Measurements from ENCODE around the gene CDT1. TPM values are rescaled to one million over a fixed set of nuclear protein-coding genes. Genes with fewer than 3 reads are reported as not detected.
A peak's percentile ranks its signal among the peaks of the same experiment; 100 is the strongest.

CDT1 gene
- total RNA-seq, 1 donor = 69.7 TPM

DNA sequence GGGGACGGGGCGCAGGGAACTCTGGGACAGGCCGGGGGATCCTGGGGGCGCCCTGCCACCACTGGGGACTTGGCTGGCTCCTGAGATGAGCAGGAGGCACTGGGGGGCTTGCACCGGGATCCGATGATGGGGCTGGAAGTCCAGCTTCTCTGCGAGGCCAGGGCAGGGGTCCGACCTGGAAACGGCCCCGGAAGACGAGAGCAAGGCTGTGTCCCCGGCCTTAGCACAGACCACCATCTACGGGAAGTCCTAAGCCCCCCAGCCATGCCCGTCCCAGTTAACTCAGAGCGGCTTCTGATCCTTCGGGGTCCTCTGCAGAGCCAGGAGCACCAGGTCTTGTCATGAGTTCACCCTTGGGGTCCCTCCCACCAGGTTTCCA, 573 bp downstream of the CDT1 start:
- DNase-seq (ENCODE audit: low read depth in 2 of 3, low spot score in 2 of 3) = no peak

DNA sequence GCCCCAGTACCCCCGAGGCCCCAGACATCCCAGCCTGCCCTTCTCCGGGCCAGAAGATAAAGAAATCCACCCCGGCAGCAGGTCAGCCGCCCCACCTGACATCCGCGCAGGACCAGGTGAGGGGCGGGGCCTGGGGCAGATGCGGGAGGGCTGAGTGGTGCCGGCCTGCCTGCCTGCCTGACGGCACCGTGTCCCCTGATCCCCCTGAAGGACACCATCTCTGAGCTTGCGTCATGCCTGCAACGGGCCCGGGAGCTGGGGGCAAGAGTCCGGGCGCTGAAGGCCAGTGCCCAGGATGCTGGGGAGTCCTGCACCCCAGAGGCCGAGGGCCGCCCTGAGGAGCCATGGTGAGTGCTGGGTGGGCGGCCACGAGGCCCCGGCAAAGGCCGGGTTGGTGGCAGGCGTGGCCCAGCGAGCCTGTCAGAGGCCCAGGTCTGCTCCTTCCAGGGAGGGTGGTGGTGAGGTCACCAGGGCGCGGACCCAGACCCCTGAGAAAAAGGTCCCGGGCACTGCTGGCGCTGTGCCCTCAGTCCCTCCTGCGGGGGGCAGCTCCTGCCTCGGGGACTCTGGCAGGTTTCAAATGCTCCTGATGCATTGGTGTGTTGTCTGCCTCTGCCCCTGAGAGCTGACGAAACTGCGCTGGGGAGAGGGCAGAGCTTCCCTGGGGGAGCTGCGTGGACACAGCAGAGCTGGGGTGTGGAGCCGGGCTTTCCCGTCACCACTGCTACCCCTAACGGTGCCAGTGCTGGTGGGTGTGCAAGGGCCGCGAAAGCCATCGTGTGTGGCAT, 1.2 kb downstream of the CDT1 start:
- no peak for DNase-seq (ENCODE audit: low read depth in 2 of 3, low spot score in 2 of 3)

DNA sequence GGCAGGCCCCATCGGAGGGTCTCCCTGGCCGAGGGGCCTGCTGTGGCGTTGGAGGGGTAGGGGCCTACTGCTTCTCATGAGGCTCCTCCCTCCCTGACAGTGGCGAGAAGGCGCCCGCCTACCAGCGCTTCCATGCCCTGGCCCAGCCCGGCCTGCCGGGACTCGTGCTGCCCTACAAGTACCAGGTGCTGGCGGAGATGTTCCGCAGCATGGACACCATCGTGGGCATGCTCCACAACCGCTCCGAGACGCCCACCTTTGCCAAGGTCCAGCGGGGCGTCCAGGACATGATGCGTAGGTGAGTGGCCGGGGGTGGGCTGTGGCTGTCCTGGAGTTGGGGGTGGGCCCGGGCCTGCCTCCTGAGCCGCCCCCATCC, 1.7 kb downstream of the CDT1 start:
- no peak for DNase-seq (ENCODE audit: low read depth in 2 of 3, low spot score in 2 of 3)

- no peak for DNase-seq (ENCODE audit: low read depth in 2 of 3, low spot score in 2 of 3)
Measured at GRCh38 chr16:88805887-88806393, 2.4 kb downstream of the CDT1 start.

DNA sequence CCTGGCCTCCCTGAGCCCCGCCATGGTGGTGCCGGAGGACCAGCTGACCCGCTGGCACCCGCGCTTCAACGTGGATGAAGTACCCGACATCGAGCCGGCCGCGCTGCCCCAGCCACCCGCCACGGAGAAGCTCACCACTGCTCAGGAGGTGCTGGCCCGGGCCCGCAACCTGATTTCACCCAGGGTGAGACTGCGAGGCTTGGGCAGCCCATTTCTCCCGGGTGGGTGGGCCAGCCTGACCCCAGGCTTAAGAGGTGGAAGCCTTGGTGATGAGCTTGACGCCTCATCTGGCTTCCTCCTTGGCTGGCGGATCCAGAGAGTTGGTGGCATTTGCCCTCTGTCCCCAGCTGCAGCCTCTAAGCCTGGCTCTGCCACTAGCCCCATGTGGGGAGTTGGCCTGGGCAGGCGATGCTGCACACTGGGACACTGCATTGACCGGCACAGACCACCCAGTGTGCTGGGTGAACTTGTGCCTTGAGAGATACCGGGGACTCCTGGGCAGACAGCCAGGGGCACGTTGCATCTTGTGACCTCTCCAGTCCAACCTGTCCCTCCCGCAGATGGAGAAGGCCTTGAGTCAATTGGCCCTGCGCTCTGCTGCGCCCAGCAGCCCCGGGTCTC, 3.0 kb downstream of the CDT1 start:
- DNase-seq (ENCODE audit: low read depth in 2 of 3, low spot score in 2 of 3) = no peak

- no peak for DNase-seq (ENCODE audit: low read depth in 2 of 3, low spot score in 2 of 3)
Measured at GRCh38 chr16:88807142-88807625, 3.6 kb downstream of the CDT1 start.

- no peak for DNase-seq (ENCODE audit: low read depth in 2 of 3, low spot score in 2 of 3)
Measured at GRCh38 chr16:88807626-88808453, 4.3 kb downstream of the CDT1 start.

- no peak for DNase-seq (ENCODE audit: low read depth in 2 of 3, low spot score in 2 of 3)
Measured at GRCh38 chr16:88809068-88809675, 5.6 kb downstream of the CDT1 start.

GRCh38 chr16:88809676-88810165, 6.1 kb downstream of the CDT1 start:
- DNase-seq (ENCODE audit: low read depth in 2 of 3, low spot score in 2 of 3) = no peak

GRCh38 chr16:88810166-88810911, 6.8 kb downstream of the CDT1 start:
- DNase-seq (ENCODE audit: low read depth in 2 of 3, low spot score in 2 of 3) = no peak

DNA sequence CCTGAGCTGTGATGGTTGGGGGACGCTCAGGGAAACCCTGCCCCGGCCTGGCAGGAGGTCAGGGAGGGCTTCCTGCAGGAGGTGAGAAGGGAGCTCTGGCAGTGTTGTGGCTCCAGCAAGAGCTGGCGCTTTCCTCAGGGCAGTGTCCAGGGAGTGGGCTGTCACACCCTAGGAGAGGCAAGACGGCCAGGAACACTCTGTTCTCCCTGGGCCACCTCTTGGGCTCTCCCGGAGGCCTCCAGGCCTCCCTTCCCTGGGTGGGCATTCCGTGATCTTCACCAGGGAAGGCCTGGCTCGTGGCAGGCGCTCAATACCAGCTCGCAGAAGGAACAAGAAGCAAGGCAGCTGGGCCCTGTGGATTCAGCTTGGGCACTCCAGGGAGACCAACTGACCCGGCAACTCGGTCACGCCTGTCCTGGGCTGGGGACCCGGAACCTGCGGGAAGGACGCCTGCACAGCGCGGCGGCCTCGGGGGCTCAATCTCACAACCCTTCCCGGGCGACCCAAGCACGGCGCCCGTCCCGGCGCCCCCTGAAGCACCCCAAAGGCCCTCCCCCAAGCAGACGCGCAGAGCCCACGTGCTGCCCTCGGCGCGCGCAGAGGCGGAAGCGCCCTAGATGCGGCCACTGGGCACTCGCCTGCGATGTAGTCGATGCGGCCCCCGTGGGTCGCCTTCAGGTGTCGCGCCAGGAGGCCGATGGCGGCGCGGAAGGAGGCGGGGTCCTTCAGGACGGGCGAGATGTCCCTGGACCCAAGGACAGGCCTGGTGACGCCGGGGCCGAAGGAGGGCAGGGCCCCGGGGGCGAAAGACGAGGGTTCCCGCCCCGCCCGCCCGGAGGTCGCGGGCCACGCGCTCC, 7.6 kb downstream of the CDT1 start:
- peak in 2 of 3 donors; percentile 67 to 80 for DNase-seq (ENCODE audit: low read depth in 2 of 3, low spot score in 2 of 3)

DNA sequence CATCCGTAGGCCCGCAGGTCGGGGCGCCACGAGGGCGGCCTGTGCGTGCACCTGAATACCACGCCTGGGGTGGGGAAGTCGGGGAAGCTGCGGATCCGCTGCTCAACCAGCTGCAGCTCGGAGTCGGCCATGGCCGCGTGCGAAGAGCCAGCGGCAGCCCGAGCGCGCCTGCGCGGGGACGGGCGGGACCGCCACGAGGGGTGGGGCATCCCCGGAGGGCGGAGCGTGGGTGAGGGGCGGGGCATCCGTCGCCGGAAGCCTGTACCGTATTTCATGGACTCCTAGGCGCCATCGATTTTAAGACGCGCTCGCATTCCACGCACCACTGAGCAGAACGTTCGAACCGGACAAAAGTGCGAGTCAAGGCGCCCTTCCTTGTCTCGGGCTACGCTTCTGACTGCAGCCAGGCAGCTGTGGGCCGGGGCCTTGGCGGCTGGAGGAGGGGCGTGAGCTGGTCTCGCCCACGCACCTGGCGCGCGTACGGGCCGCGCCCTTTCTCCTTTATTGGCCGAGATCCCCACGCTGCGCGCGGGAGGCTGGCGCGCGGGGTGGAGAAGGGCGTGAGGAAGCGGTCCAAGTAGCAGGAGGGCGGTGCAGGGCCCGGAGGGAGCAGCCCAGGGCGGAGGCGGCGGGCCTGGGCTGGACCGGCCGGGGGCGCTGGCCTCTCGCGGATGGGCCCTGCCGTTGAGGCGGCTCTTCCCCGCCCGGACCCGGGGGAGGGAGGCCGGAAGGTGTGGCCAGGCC, 8.4 kb downstream of the CDT1 start, which contains the start of gene APRT:
Gene APRT, minus strand, starts transcription at position 160 of the 744 bp plus-strand sequence. Its CDS starts 29 bp downstream, at position 131.
- DNase-seq (ENCODE audit: low read depth in 2 of 3, low spot score in 2 of 3) = peak; percentile 90 to 93 (median 90)

DNA sequence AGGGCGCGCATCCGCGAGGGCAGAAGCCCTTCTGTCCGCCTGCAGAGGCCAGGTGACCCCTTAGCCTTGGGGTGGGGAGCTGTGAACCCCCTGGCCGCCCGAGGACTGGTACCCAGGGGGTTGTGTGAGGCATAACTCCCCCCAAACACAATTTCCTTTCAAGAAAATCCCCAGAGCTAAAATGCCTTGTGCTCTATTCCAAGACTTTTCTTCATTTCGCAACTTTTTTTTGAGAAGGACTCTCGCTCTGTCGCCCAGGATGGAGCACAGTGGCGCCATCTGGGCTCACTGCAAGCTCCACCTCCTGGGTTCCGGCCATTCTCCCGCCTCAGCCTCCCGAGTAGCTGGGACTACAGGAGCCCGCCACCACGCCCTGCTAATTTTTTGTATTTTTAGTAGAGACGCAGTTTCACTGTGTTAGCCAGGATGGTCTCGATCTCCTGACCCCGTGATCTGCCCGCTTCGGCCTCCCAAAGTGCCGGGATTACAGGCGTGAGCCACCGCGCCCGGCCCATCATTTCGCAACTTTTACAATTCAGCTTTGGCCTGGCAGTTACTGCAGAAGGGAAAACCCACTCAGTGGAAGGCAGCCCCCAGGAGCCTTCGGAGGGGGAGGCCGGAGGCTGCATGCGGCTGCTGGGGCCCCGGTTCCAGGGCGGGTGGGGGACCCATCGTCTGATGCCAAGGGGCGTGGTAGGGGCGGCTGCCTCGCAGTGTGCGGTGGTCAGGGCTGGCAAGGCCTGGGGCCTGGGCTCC, 9.1 kb downstream of the CDT1 start:
- DNase-seq (ENCODE audit: low read depth in 2 of 3, low spot score in 2 of 3) = no peak

DNA sequence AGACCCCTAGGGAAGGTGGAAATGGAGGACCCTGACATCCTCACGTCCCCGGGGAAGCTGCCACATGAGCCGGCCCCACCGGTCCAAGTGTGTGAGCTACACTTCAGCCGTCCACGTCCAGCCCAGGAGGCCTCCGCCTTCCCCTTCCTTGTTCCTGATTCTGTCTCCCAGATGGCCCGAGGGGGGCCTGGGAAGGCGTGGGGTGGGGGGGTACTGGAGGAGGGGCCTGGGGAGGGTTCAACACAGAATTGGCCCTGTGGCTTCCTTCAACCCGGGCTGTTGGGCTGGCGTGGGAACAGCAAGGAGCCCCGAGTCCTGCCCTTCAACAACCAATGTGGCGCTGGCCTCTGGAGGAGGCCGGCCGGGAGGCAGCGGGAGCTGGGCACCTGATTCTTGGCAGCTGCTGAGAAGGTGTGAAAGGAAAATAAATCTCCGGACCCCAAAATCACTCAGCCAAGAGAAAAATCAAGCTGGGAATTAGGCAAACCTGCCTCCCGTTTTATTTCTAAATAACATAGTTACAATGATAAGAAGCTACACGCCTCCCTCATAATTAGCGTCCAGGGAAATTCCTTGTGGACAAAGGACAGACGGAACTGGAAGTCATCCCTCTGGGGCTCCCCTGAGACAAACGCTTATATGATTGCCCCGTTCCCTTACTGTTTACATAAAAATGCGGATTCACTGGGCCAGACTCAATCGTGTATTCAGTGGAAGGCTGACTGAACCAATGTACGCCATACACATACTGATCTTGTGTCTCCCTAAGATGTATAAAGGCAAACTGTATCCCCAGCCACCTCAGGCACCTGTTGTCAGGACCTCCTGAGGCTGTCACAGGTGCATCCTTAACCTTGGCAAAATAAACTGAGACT, 9.9 kb downstream of the CDT1 start:
- no peak for DNase-seq (ENCODE audit: low read depth in 2 of 3, low spot score in 2 of 3)

DNA sequence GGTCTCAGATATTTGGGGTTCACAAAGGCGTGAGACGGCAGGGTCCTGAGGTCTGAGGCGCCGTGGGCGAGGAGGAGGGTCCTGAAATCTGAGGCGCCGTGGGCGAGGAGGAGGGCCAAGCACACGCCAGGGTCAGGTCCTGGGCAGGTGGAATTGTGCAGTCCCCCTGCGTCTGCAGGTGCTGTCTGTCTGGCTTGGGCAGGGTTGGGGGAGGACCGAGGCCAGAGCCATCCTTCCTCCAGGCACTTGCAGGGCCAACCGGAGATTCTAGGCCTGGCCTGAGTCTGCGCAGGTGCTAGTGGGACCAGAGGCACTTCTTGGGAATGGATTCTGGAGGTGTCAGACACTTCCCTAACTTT, 10.5 kb downstream of the CDT1 start:
- DNase-seq (ENCODE audit: low read depth in 2 of 3, low spot score in 2 of 3) = no peak

GRCh38 chr16:88815227-88815626, 11.6 kb downstream of the CDT1 start:
- no peak for DNase-seq (ENCODE audit: low read depth in 2 of 3, low spot score in 2 of 3)
